ENCODE data around the gene BOD1L1. TPM values are rescaled to one million over a fixed set of nuclear protein-coding genes. Genes with fewer than 3 reads are reported as not detected.

The BOD1L1 gene
- total RNA-seq, 1 experiment from 2014 or later = 40.4 TPM

DNA sequence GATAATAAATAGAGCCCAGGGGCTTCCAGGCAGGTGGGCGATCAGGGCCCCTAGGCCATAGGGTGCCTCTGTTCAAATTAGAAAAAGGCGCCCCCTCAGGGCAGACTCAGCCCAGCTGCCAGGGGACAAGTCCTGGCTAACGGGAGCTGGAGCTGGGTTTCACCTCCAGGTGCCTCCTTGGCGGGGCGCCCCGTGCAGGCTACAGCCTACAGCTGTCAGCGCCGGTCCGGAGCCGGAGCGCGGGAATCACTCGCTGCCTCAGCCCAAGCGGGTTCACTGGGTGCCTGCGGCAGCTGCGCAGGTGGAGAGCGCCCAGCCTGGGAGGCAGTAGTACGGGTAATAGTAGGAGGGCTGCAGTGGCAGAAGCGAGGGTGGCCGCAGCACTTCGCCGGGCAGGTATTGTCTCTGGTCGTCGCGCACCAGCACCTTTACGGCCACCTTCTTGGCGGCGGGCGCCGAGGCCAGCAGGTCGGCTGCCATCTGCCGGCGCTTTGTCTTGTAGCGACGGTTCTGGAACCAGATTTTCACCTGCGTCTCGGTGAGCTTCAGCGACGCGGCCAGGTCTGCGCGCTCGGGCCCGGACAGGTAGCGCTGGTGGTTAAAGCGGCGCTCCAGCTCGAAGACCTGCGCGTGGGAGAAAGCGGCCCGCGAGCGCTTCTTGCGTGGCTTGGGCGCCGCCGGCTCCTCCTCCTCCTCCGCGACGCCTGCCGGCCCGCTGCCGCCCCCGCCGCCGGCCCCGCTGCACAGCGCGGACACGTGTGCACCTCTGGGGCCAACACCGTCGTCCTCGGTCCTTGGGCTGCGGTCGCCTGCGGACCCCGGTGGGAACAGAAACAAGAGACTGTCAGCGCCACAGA, 85.6 kb downstream of the BOD1L1 start:
- POLR2A ChIA-PET (ENCODE audit: unreplicated experiment) = no interaction called here
- Histone ChIP-seq H3K27ac (no peak overlapping the region), H3K9me2 (ENCODE audit: insufficient read depth) (no peaks in the 10 kb centered on the region), H3K36me3 (ENCODE audit: low read depth) (no peaks in the 10 kb centered on the region), H3K79me2 (ENCODE audit: low read depth) (no peaks in the 10 kb centered on the region), H4K20me1 (ENCODE audit: insufficient read depth) (no peaks in the 10 kb centered on the region), H3K27me3 (ENCODE audit: insufficient read depth, low read depth) (peaks cover 14% of the 10 kb centered on the region), H2AFZ (no peak overlapping the region), H3K4me3 (no peak overlapping the region), H3K9me3 (ENCODE audit: insufficient read depth, low read depth) (no peaks in the 10 kb centered on the region), H3K4me1 (replicated peaks; ENCODE audit: insufficient read depth) (peaks cover 5% of the 10 kb centered on the region; the same call in 1 of the 2 replicates), H3K4me2 (no peak overlapping the region), H3F3A (ENCODE audit: insufficient read depth, low read depth) (no peaks in the 10 kb centered on the region)
- TF ChIP-seq EZH2 (IDR thresholded peaks at IDR 0.05; ENCODE audit: low read depth) = no peak
- TF ChIP-seq, protein P1, sequence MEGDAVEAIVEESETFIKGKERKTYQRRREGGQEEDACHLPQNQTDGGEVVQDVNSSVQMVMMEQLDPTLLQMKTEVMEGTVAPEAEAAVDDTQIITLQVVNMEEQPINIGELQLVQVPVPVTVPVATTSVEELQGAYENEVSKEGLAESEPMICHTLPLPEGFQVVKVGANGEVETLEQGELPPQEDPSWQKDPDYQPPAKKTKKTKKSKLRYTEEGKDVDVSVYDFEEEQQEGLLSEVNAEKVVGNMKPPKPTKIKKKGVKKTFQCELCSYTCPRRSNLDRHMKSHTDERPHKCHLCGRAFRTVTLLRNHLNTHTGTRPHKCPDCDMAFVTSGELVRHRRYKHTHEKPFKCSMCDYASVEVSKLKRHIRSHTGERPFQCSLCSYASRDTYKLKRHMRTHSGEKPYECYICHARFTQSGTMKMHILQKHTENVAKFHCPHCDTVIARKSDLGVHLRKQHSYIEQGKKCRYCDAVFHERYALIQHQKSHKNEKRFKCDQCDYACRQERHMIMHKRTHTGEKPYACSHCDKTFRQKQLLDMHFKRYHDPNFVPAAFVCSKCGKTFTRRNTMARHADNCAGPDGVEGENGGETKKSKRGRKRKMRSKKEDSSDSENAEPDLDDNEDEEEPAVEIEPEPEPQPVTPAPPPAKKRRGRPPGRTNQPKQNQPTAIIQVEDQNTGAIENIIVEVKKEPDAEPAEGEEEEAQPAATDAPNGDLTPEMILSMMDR (conservative IDR thresholded peaks at IDR 0.05) = no peak
- intact Hi-C loops (cut with micrococcal nuclease; ENCODE audit: unreplicated experiment) = no loop called here
- CTCF ChIA-PET = no interaction called here
- BruUV-seq (replicated peaks) = no TSS peak
- DNase-seq = no peak

DNA sequence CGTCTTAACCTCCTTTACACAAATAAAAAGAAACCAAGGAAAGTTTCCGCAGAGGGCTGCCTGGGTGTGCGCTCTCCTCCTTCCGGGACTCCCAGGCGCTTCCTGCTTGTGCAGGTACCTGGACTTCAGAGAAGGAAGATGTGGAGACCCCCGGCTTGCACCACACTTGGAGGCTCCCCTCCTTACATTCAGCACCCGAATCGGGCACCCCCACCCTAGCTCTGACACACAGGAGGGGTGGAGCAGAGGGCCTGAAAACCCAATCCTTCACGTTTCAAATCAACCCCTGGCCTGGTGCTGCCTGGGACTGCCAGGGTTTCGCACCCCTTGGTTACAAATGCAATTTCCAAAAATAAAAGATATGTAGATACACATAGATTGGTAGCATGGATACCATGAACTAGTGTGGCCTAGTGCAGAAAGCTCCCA, 86.3 kb downstream of the BOD1L1 start:
- H3K27me3 ChIP-seq (ENCODE audit: insufficient read depth, low read depth) = peaks cover 22% of the 10 kb centered on the region
- no TSS peak for BruUV-seq (replicated peaks)
- H3K9me2 ChIP-seq (ENCODE audit: insufficient read depth) = no peaks in the 10 kb centered on the region
- H3K79me2 ChIP-seq (ENCODE audit: low read depth) = no peaks in the 10 kb centered on the region
- H3F3A ChIP-seq (ENCODE audit: insufficient read depth, low read depth) = no peaks in the 10 kb centered on the region
- no peaks in the 10 kb centered on the region for H3K36me3 ChIP-seq (ENCODE audit: low read depth)
- H3K9me3 ChIP-seq (ENCODE audit: insufficient read depth, low read depth) = no peaks in the 10 kb centered on the region
- DNase-seq = no peak
- peaks cover 5% of the 10 kb centered on the region; the same call in 1 of the 2 replicates for H3K4me1 ChIP-seq (replicated peaks; ENCODE audit: insufficient read depth)
- ChIA-PET POLR2A (ENCODE audit: unreplicated experiment) (no interaction called here), CTCF (no interaction called here)
- intact Hi-C loops (cut with micrococcal nuclease; ENCODE audit: unreplicated experiment) = no loop called here
- no peak overlapping the region for H3K27ac ChIP-seq
- no peaks in the 10 kb centered on the region for H4K20me1 ChIP-seq (ENCODE audit: insufficient read depth)
- no peak overlapping the region for H2AFZ ChIP-seq
- TF ChIP-seq, protein P1 (conservative IDR thresholded peaks at IDR 0.05) = no peak
- TF ChIP-seq EZH2 (IDR thresholded peaks at IDR 0.05; ENCODE audit: low read depth) = no peak
- H3K4me3 ChIP-seq = no peak overlapping the region
- no peak overlapping the region for H3K4me2 ChIP-seq

DNA sequence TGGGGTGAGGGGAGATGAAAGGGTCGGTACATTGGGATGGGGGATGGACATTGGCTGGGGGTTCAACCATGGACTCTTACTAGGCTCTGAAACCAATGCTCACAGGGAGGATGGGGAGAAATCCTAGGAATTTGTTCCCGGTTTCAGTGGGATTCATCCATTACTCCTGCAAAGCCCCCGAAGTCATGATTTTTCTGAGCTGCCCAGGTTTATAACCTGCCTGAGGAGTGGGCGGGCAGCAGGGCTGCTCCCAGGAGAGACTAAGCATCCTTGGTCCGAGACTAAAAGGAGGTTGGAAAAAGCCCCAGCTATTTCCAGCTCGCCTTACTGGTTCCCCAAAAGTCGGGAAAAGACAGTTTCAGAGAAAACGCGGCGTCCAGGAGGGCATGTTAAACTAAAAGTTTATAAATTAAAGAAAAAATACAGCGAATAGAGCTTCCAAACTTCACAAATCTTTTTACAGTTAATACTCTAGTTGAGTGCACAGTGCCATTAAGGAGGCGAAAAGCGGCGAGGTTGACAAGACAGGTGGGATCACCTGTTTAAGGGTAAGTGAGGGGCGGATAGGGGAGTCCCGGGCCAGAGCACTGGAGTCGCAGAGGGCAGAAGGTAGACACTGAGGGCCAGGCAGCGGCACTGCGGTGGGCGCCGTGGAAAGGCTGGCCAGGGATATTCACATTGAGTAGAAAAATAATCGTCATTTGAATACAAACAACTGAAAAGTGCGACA, 86.9 kb downstream of the BOD1L1 start:
- H3K9me2 ChIP-seq (ENCODE audit: insufficient read depth) = no peaks in the 10 kb centered on the region
- H2AFZ ChIP-seq = no peak overlapping the region
- POLR2A ChIA-PET (ENCODE audit: unreplicated experiment) = no interaction called here
- CTCF ChIA-PET = no interaction called here
- no peak overlapping the region for H3K27ac ChIP-seq
- DNase-seq = no peak
- H4K20me1 ChIP-seq (ENCODE audit: insufficient read depth) = no peaks in the 10 kb centered on the region
- no peaks in the 10 kb centered on the region for H3K36me3 ChIP-seq (ENCODE audit: low read depth)
- no peak overlapping the region for H3K4me2 ChIP-seq
- no peaks in the 10 kb centered on the region for H3F3A ChIP-seq (ENCODE audit: insufficient read depth, low read depth)
- no peaks in the 10 kb centered on the region for H3K79me2 ChIP-seq (ENCODE audit: low read depth)
- peaks cover 5% of the 10 kb centered on the region; the same call in 1 of the 2 replicates for H3K4me1 ChIP-seq (replicated peaks; ENCODE audit: insufficient read depth)
- H3K9me3 ChIP-seq (ENCODE audit: insufficient read depth, low read depth) = no peaks in the 10 kb centered on the region
- TF ChIP-seq, protein P1 (conservative IDR thresholded peaks at IDR 0.05) = no peak
- no peak for TF ChIP-seq EZH2 (IDR thresholded peaks at IDR 0.05; ENCODE audit: low read depth)
- no peak overlapping the region for H3K4me3 ChIP-seq
- BruUV-seq (replicated peaks) = no TSS peak
- peaks cover 22% of the 10 kb centered on the region for H3K27me3 ChIP-seq (ENCODE audit: insufficient read depth, low read depth)
- intact Hi-C loops (cut with micrococcal nuclease; ENCODE audit: unreplicated experiment) = no loop called here

All from PC-9 (cell line).